GM10266 (cell line): ENCODE results near the gene ZSWIM5.

Experiments
- DNase-seq: peaks from one replicate; pipeline ENCODE4 v3.0.0; 2012; ENCODE audit errors: extremely low spot score
- CTCF ChIP-seq: IDR thresholded peaks from 2 replicates; pipeline ENCODE4 v1.5.1; 2012; ENCODE audit warnings: mild to moderate bottlenecking, low read depth; ENCODE audit not compliant: control insufficient read depth, insufficient read depth; ENCODE audit errors: missing control alignments

ZSWIM5 gene

GRCh38 chr1:45026446-45026845 is 180.0 kb downstream of the ZSWIM5 start:
- no peak for TF ChIP-seq CTCF

GRCh38 chr1:45023663-45024062 is 182.7 kb downstream of the ZSWIM5 start:
- DNase-seq, result no peak
- TF ChIP-seq CTCF, result no peak

More at GRCh38 chr1:45026446-45026845, 180.0 kb downstream of the ZSWIM5 start:
- no peak for DNase-seq

GRCh38 chr1:45018599-45019230 is 187.7 kb downstream of the ZSWIM5 start:
- no peak for DNase-seq
- TF ChIP-seq CTCF, result peak; percentile 68

GRCh38 chr1:45016767-45017166 is 189.6 kb downstream of the ZSWIM5 start:
- no peak for DNase-seq
- no peak for TF ChIP-seq CTCF

- TF ChIP-seq CTCF, result no peak
These were observed 190.2 kb downstream of the ZSWIM5 start for GRCh38 chr1:45016090-45016697.

GRCh38 chr1:45015683-45016082 is 190.7 kb downstream of the ZSWIM5 start:
- no peak for DNase-seq
- TF ChIP-seq CTCF, result no peak

More at GRCh38 chr1:45016090-45016697, 190.2 kb downstream of the ZSWIM5 start:
- DNase-seq, result no peak

GRCh38 chr1:45014321-45015028 is 191.9 kb downstream of the ZSWIM5 start:
- DNase-seq, result peak; percentile 80
- TF ChIP-seq CTCF, result peak; percentile 83
